GM21619 (cell line): Measurements from ENCODE around the gene RAB26.

Experiments
- ATAC-seq: cut with Tn5 transposase; IDR thresholded peaks from one replicate; pipeline ENCODE4 v1.9.1; 2021; ENCODE audit not compliant: unreplicated experiment

Gene RAB26

GRCh38 chr16:2142942-2143877, 5.2 kb upstream of the RAB26 start:
- no peak for ATAC-seq

GRCh38 chr16:2143878-2144485, 4.4 kb upstream of the RAB26 start:
- no peak for ATAC-seq

GRCh38 chr16:2145843-2146242, 2.6 kb upstream of the RAB26 start:
- ATAC-seq, result no peak

GRCh38 chr16:2147378-2147777, 1.0 kb upstream of the RAB26 start:
- ATAC-seq, result no peak

GRCh38 chr16:2148714-2149629, 547 bp downstream of the RAB26 start:
- no peak for ATAC-seq

- ATAC-seq, result no peak
Observed at GRCh38 chr16:2149630-2150417, 1.4 kb downstream of the RAB26 start.

- ATAC-seq, result no peak
Observed at GRCh38 chr16:2150418-2151187, 2.2 kb downstream of the RAB26 start.

- ATAC-seq, result no peak
Observed at GRCh38 chr16:2151188-2152091, 3.0 kb downstream of the RAB26 start.

GRCh38 chr16:2152695-2153506, 4.5 kb downstream of the RAB26 start:
- no peak for ATAC-seq

- no peak for ATAC-seq
Observed at GRCh38 chr16:2154533-2155090, 6.2 kb downstream of the RAB26 start.

GRCh38 chr16:2155091-2155950, 6.9 kb downstream of the RAB26 start, which contains the start of gene TRAF7:
Gene TRAF7, plus strand, starts transcription at chr16:2155782. Its CDS starts 8,139 bp downstream, at chr16:2163921.
- ATAC-seq, result peak; percentile 85

GRCh38 chr16:2155977-2156848, 7.8 kb downstream of the RAB26 start:
- no peak for ATAC-seq

GRCh38 chr16:2156849-2157224, 8.4 kb downstream of the RAB26 start:
- ATAC-seq, result no peak

GRCh38 chr16:2157480-2158261, 9.2 kb downstream of the RAB26 start:
- ATAC-seq, result no peak

- no peak for ATAC-seq
Observed at GRCh38 chr16:2158262-2158638, 9.8 kb downstream of the RAB26 start.
